CD4-positive, alpha-beta T cell (primary cell): ENCODE data around the gene ARL10. TPM values are rescaled to one million over a fixed set of nuclear protein-coding genes. Genes with fewer than 3 reads are reported as not detected.
"Not testable (repeated sequence)": the region's sequence is repeated elsewhere in the genome, so short reads cannot be mapped to it uniquely, and the experiment has no call there.

Experiments
- ATAC-seq: fragments of 200-7000 bp; cut with Tn5 transposase; one replicate; pipeline ENCODE4 v1.10.0; 2022; ENCODE audit warnings: mild to moderate bottlenecking; ENCODE audit not compliant: poor library complexity
- CTCF ChIA-PET: fragments of 350-600 bp; sonication (Branson Sonifier 250); formaldehyde crosslinking; loops from one replicate; lab custom pipeline; 2021; ENCODE audit warnings: antibody characterized with exemption, inconsistent platforms; lab: Charles Lee
- POLR2A ChIA-PET: fragments of 350-600 bp; sonication (Branson Sonifier 250); formaldehyde crosslinking; loops from one replicate; lab custom pipeline; 2021; ENCODE audit warnings: antibody characterized with exemption, inconsistent platforms; lab: Charles Lee
- DNase-seq, 14 experiments: peaks; one replicate each; pipeline ENCODE4 v3.0.0-alpha.2; 2013 to 2020; ENCODE audit warnings: mixed read lengths in 2 of 14
- H3K27ac ChIP-seq, 2 donors: one replicate each; pipeline versions ENCODE4 v1.5.1 to v1.7.0; 2013; ENCODE audit warnings: low read length in 2 of 2, low read depth in 1 of 2, mild to moderate bottlenecking in 1 of 2
- H3K27me3 ChIP-seq, 2 experiments: 1 replicate in 1 of 2; 2 replicates in 1 of 2; pipeline versions ENCODE4 v1.6.1 to v1.7.0; 2013; ENCODE audit warnings: low read length in 2 of 2, control low read depth in 1 of 2, mild to moderate bottlenecking in 1 of 2, moderate library complexity in 1 of 2; ENCODE audit not compliant: insufficient read depth in 2 of 2, control insufficient read depth in 1 of 2
- H3K36me3 ChIP-seq: one replicate; pipeline ENCODE4 v1.6.1; 2013; ENCODE audit warnings: low read length, control low read depth; ENCODE audit not compliant: insufficient read depth
- H3K4me1 ChIP-seq: one replicate; pipeline ENCODE4 v1.6.1; 2013; ENCODE audit warnings: low read length, control low read depth; ENCODE audit not compliant: insufficient read depth
- H3K4me3 ChIP-seq: one replicate; pipeline ENCODE4 v1.5.1; 2013; ENCODE audit warnings: mild to moderate bottlenecking, low read length, moderate library complexity
- H3K9me3 ChIP-seq, 2 experiments: 1 replicate in 1 of 2; 2 replicates in 1 of 2; pipeline versions ENCODE4 v1.6.1 to v1.7.0; 2013; ENCODE audit warnings: low read length in 2 of 2, mild to moderate bottlenecking in 2 of 2, control low read depth in 1 of 2, moderate library complexity in 1 of 2; ENCODE audit not compliant: control insufficient read depth in 1 of 2, insufficient read depth in 1 of 2
- H3K27ac Mint-ChIP-seq: one replicate; pipeline ENCODE4 v1.8.0; 2020; ENCODE audit warnings: mixed read lengths
- H3K27me3 Mint-ChIP-seq: one replicate; pipeline ENCODE4 v1.8.0; 2021; ENCODE audit warnings: mixed read lengths
- H3K36me3 Mint-ChIP-seq: one replicate; pipeline ENCODE4 v1.8.0; 2021; ENCODE audit warnings: low read depth, mixed read lengths
- H3K4me1 Mint-ChIP-seq: one replicate; pipeline ENCODE4 v1.8.0; 2021; ENCODE audit warnings: low read depth, mixed read lengths
- H3K4me3 Mint-ChIP-seq: one replicate; pipeline ENCODE4 v1.8.0; 2020; ENCODE audit warnings: mild to moderate bottlenecking, mixed read lengths
- H3K9me3 Mint-ChIP-seq: one replicate; pipeline ENCODE4 v1.8.0; 2020; ENCODE audit warnings: mixed read lengths
- CTCF ChIP-seq: fragments of 200-600 bp; IDR thresholded peaks from one replicate; pipeline ENCODE4 v1.8.0; 2022; ENCODE audit warnings: antibody characterized with exemption, mild to moderate bottlenecking
- intact Hi-C, 2 experiments: fragments of 100-400 bp; cut with DNase I in 1 of 2; cut with micrococcal nuclease in 1 of 2; formaldehyde crosslinking; loops; one replicate each; pipeline versions ENCODE4 v1.15.1 to v1.9.0; 2023 to 2025; cut with DNase I, micrococcal nuclease
- total RNA-seq, 174 experiments: library from RNA in 2 of 174; stranded (reverse) in 2 of 174; gene quantifications; one replicate each; pipeline ENCODE4 v1.2.3 and lab custom pipeline; 2021 to 2026

Gene ARL10
- total RNA-seq, 2 experiments from 2014 or later = 3.2 to 4.4 TPM

GRCh38 chr5:176405656-176406435 lies 40.6 kb downstream of the ARL10 start:
- no peak for ATAC-seq
- Histone ChIP-seq H3K4me1 (peaks cover 3% of the 10 kb centered on the region), H3K4me3 (no peak overlapping the region), H3K27me3 (no peaks in the 10 kb centered on the region), H3K27ac (no peak overlapping the region), H3K36me3 (peaks cover 39% of the 10 kb centered on the region), H3K9me3 (no peaks in the 10 kb centered on the region)
- ChIA-PET CTCF (no interaction called here), POLR2A (interaction anchor here (0.8 kb wide), 1 partner anchor 43 kb away, joined by 3 read pairs; the partner anchor contains the start of gene FAF2)
- H3K36me3 Mint-ChIP-seq = peaks cover 48% of the 10 kb centered on the region
- intact Hi-C loops = no loop called here
- H3K4me1 Mint-ChIP-seq = peaks cover 2% of the 10 kb centered on the region
- no peaks in the 10 kb centered on the region for H3K9me3 Mint-ChIP-seq
- TF ChIP-seq CTCF = no peak
- peak in 1 of 14 experiments; percentile 8 for DNase-seq
- no peaks in the 10 kb centered on the region for H3K27me3 Mint-ChIP-seq
- H3K4me3 Mint-ChIP-seq = no peak overlapping the region
- H3K27ac Mint-ChIP-seq = no peak overlapping the region

- peaks cover 50% of the 10 kb centered on the region for H3K36me3 Mint-ChIP-seq
- DNase-seq (peak in 1 of 14 experiments; percentile 14), ATAC-seq (no peak)
- POLR2A ChIA-PET = interaction anchor here (0.8 kb wide), 1 partner anchor 42 kb away, joined by 3 read pairs; the partner anchor contains the start of gene FAF2
- no peak overlapping the region for H3K27ac Mint-ChIP-seq
- H3K9me3 ChIP-seq = no peaks in the 10 kb centered on the region
- intact Hi-C loops = no loop called here
- H3K4me3 ChIP-seq = no peak overlapping the region
- H3K36me3 ChIP-seq = peaks cover 35% of the 10 kb centered on the region
- H3K9me3 Mint-ChIP-seq = no peaks in the 10 kb centered on the region
- no peaks in the 10 kb centered on the region for H3K27me3 ChIP-seq
- peaks cover 9% of the 10 kb centered on the region for H3K4me1 Mint-ChIP-seq
- H3K27ac ChIP-seq = no peak overlapping the region
- no peak for TF ChIP-seq CTCF
- H3K4me3 Mint-ChIP-seq = no peak overlapping the region
- no peaks in the 10 kb centered on the region for H3K27me3 Mint-ChIP-seq
- CTCF ChIA-PET = no interaction called here
- H3K4me1 ChIP-seq = peaks cover 3% of the 10 kb centered on the region
Observed at GRCh38 chr5:176406436-176407052, 41.3 kb downstream of the ARL10 start.

DNA sequence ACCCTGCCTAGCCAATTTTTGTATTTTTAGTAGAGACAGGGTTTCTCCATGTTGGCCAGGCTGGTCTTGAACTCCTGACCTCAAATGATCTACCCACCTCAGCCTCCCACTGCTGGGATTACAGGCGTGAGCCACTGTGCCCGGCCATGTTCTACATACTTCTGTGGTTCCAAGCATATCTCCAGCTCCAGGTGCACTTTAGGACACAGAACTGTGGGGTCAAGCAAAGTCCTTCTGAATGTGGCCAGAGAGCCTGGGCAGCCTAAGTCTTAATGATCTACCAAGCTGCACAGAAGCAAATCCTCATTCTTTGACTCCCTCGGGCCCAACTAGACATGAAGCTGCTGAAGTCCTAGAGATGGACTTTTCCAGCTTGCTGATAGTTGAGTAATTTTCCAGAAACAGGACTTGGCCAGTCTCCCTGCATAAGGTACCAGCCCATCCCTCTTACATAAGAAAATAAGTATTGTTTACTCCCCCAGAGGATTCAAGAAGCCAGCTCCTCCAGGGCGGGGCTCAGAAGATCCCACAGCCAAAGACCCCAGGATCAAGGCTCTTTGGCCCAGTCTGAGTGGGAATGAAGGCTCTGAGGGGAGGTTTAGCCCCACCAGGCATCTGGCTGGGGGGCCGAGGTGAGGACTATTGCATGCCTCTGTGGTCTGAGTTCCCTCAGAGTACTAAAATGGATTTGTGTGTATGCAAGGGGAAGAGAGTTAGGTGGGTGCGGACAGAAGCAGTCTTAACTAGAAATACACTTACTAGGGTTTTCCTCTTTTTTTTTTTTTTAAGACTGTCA lies 42.4 kb downstream of the ARL10 start:
- intact Hi-C loops = no loop called here
- H3K4me1 Mint-ChIP-seq = peaks cover 14% of the 10 kb centered on the region
- no peaks in the 10 kb centered on the region for H3K9me3 ChIP-seq
- TF ChIP-seq CTCF = no peak
- no peaks in the 10 kb centered on the region for H3K27me3 Mint-ChIP-seq
- H3K36me3 ChIP-seq = peaks cover 39% of the 10 kb centered on the region
- no peak for DNase-seq
- no peaks in the 10 kb centered on the region for H3K27me3 ChIP-seq
- no peaks in the 10 kb centered on the region for H3K9me3 Mint-ChIP-seq
- ChIA-PET POLR2A (interaction anchor here (1.3 kb wide), 1 partner anchor 46 kb away, joined by 3 read pairs; the partner anchor contains the start of gene KIAA1191), CTCF (no interaction called here)
- no peak overlapping the region for H3K27ac Mint-ChIP-seq
- no peak overlapping the region for H3K4me3 ChIP-seq
- no peak for ATAC-seq
- H3K36me3 Mint-ChIP-seq = peaks cover 44% of the 10 kb centered on the region
- H3K4me1 ChIP-seq = peaks cover 3% of the 10 kb centered on the region
- no peak overlapping the region for H3K4me3 Mint-ChIP-seq
- no peak overlapping the region for H3K27ac ChIP-seq

DNA sequence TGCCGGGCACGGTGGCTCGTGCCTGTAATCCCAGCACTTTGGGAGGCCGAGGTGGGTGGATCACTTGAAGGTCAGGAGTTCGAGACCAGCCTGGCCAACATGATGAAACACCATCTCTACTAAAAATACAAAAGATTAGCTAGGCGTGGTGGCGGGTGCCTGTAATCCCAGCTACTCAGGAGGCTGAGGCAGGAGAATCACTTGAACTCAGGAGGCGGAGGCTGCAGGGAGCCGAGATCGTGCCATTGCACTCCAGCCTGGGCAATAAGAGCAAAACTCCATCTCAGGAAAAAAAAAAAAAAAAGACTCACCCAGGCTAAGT lies 42.9 kb downstream of the ARL10 start:
- not testable (repeated sequence) for H3K27ac Mint-ChIP-seq, H3K27me3 Mint-ChIP-seq

More for the DNA sequence above, 42.9 kb downstream of the ARL10 start:
- DNase-seq, H3K27me3 ChIP-seq, H3K4me1 ChIP-seq, H3K9me3 Mint-ChIP-seq, H3K4me3 ChIP-seq, ATAC-seq, H3K9me3 ChIP-seq, intact Hi-C loops, H3K4me3 Mint-ChIP-seq, H3K27ac ChIP-seq: not testable (repeated sequence)
- H3K36me3 ChIP-seq = peaks cover 38% of the 10 kb centered on the region
- peaks cover 42% of the 10 kb centered on the region for H3K36me3 Mint-ChIP-seq
- H3K4me1 Mint-ChIP-seq = peaks cover 18% of the 10 kb centered on the region
- POLR2A ChIA-PET = interaction anchor here (1.3 kb wide), 1 partner anchor 46 kb away, joined by 3 read pairs; the partner anchor contains the start of gene KIAA1191
- CTCF ChIA-PET = interaction anchor here (0.7 kb wide), 1 partner anchor 172 kb away, joined by 3 read pairs; no protein-coding TSS in a partner anchor
